HG03064 (cell line): Measurements from ENCODE around the gene ST8SIA6.
"Not testable (repeated sequence)": the region's sequence is repeated elsewhere in the genome, so short reads cannot be mapped to it uniquely, and the experiment has no call there.

Source experiments
- ATAC-seq: cut with Tn5 transposase; IDR thresholded peaks from one replicate; pipeline ENCODE4 v1.9.1; 2021; ENCODE audit warnings: low read depth; ENCODE audit not compliant: unreplicated experiment

Gene ST8SIA6

DNA sequence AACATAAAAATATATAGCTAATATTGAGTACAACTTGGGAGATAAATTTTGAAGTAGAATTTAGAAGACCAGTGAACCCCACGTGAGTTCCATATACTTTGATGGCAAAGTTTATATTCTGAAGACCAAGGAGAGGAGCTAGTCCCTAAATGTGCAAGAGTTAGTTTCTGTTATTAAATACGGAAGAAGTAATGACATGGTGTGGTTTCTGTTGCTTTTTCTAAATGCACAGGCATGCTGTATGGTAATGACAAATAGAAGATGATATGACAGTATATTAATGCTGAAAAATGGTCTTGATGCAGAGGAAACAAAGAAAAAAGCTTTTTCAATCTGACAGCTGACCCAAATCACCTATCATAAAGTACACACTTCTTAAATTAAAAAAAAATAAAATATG lies 101.8 kb downstream of the ST8SIA6 start:
- no peak for ATAC-seq

DNA sequence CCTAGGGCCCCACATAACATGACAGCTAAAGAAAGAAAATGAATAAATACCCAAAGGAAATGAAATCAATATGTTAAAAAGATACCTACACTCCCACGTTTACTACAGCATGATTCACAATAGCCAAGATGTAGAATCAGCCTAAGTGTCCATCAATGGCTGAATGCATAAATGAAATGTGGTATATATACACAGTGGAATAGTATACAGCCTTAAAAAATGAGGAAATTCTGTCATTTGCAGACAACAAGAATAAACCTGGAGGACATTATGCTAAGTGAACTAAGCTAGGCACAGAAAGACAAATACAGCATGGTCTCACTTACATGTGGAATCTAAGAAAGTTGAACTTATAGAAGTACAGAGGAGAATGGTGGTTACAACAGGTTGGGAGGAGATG lies 102.9 kb downstream of the ST8SIA6 start:
- ATAC-seq = no peak

DNA sequence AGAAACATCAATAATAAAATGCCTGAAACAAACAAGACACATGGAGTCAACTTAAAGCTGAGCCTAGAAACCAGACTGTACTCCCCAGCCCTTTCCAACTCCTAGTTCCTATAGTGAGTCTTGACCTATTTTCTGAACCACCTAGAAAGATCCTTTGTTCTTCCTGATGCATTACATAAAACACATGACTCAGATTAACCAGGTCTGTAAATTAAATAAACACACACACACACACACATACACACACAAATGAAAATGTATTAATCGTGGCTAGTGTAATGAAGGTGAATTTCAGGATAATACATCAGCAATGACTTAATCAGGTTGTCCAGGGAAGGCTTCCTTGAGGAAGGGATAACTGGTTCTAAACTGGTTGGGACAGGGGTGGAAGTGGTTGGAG lies 104.7 kb downstream of the ST8SIA6 start:
- no peak for ATAC-seq

DNA sequence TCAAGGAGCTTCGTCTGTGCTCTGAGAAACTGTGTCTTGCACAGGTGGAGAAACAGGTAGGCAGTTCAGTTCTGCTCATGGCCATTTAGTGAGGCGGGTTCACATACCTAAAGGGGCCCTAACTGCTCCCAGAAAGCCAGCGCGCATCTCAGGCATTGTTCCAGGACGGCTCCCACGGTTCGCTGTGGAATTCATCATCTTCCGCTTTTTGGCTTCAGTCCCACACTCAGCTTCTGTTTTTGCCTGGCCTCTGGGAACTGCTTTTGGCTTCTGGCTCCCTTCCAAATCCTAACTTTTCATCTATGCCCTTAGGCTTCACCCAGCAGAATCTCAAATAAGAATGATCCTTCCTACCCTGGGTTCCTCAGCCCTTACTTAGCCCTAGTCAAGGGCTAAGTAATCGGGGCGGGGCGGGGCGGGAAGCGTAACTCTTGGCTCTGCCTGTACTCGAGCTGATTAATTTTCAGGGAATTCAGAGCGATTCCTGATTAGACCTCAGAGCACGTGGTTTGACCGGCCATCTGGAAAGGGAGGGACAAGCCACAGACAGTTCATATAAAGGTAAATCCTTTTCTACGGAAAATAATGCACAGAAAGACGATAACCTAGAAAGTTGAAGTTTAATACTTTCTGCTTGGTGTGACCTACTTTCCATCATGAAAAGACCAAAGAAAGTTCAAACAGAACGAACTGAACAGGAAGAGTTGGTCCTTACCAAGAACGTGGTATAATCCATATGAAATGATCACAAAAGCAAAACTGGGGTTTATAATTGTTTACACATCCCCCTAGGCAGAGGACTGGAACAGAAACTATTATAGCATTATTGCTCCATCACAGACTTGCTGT lies 105.7 kb downstream of the ST8SIA6 start:
- no peak for ATAC-seq

DNA sequence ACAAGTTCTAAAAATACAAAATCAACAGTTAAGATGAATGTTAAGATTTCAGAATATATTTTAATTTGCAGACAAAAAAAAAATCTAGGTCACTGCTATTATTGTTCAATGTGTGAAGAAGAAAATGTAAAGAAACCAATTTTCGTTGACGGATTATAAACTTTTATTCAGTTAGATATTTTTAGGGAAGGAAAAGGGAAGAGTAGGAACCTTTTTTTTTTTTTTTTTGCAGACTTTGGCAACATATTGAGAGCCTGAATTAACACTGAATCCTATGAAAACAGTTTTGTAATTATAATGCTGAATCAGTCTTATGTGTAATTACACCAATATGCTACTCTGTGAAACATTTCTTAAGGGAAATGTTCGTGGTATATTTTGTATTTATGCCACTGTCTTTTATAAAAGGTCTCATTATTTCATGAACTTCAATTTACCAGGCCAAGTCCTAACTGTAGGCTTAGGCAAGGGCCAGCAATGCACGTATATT lies 106.3 kb downstream of the ST8SIA6 start:
- no peak for ATAC-seq

DNA sequence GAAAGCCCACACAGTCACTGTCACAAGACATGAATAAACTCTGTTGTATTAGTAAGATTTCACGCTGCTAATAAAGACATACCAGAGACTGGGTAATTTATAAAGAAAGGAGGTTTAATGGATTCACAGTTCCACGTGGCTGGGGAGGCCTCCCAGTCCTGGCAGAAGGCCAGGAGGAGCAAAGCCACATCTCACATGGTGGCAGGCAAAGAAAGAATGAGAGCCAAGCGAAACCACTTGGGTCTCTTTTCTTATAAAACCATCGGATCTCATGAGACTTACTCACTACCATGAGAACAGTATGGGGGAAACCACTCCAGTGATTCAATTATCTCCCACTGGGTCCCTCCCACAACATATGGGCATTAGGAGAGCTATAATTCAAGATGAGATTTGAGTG lies 110.2 kb downstream of the ST8SIA6 start:
- ATAC-seq = no peak

DNA sequence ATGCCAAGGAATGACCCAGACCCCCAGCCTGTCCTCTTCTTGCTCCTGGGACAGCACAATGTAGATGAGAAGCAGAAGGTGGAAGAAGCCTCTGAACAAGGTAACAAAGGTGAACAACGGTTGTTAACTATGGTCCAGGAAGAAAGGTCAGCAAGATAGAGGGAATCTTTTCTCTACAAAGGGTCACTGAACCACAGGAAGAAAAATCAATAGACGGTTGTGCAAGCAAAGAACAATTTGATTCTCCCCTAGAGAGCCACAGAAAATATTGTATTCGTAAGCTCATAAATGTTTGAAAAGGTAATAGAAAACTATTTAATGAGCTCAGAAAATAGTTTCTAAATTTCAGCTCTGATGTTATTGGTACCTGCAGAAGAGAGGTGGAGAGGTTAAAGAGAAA lies 111.3 kb downstream of the ST8SIA6 start:
- ATAC-seq = no peak

DNA sequence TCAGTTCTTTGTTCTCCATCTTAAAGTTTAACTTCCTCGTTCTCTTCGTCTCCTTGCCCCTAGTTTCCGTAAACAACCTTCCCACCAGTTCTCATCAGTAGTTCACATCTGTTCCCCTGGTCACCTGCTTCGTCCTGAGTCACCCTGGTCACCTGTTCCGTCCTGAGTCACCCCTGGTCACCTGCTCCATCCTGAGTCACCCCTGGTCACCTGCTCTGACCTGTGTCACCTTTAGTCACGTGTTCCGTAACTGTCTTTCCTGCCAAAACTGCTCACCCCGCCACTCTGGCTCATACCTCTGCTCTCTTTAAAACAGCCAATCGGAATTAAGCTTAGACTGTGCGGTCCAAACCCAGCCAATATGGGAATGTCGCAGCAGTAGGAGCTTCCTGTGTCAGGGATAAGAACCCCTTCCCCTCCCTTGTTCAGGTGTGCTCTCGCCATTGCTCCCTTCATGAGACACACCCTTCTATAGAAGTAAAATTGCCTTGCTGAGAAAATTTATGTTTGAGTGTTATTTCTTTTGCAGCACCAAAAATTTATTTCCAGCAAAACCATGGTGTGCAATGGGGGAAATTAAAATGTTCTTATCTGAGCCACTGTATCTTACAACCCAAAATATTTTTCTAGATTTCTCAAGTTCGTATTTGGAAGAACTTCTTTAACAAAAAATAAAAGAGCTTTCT lies 114.1 kb downstream of the ST8SIA6 start:
- no peak for ATAC-seq

DNA sequence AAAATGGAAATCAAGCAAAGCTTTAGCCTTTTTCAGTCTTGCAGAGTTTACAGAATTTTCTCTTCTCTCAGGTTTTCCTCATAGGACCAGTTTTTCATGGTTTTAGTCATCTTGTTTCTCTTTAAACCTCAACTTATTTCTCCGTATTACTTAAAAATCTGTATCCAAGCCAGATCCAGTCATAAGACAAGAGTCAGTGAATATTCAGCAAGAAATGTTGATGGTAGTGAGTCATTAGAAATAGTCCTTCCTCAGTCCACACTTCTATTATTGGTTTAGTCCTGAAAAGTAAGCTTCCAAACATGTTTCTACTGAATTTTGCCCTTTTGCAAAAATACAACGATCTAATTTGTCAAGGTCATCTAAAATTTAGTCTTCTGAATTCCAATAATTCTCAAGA lies 119.3 kb downstream of the ST8SIA6 start:
- ATAC-seq = no peak

DNA sequence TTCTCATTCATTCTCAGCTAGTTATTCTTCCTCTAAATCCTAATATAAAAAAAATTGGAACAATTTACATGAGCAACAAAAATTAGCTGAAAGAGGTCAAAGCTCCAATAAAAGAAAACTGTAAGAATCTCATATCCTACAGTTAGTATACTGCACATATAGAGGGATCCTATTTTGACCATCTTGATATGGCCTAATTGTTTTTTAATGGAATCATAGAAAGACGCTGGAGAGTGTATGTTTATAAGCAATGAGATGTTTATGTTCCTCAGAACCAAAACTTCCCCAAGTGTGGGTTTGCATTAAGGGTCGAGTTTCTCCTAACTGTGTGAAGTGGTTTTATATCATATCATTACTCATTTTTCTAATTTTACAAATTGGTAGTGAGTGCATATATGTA lies 123.9 kb downstream of the ST8SIA6 start:
- no peak for ATAC-seq

DNA sequence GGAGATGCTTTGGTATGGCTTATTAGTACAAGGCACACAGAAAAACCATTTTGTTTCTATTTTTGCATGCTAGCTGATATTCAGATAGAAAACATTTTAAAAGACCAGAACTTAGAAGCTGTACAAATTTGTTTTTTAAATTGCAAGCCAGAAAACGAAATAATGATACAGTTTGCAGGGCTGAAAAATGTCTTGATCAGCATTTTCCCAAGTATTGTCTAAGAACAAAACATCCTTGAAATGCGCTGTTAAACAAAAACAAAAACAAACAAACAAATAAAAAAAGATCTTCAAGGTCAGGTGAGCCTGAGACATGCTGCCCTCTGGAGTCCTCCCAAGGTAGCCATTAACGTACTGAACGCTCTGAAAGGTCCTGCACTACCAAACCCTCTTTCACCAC lies 128.0 kb downstream of the ST8SIA6 start:
- no peak for ATAC-seq

DNA sequence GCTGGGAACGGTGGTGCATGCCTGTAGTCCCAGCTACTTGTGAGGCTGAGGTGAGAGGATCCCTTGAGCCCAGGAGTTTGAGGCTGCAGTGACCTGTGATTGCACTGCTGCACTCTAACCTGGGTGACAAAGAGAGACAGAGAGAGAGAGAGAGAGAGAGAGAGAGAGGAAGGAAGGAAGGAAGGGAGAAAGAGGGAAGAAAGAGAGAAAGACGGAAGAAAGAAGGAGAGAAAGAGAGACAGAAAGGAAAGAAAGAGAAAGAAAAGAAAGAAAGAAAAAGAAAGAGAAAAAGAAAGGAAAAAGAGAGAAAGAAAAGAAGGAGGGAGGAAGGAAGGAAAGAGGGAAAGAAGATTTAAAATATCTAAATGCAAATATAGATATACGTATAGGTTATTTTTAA lies 132.4 kb downstream of the ST8SIA6 start:
- not testable (repeated sequence) for ATAC-seq

DNA sequence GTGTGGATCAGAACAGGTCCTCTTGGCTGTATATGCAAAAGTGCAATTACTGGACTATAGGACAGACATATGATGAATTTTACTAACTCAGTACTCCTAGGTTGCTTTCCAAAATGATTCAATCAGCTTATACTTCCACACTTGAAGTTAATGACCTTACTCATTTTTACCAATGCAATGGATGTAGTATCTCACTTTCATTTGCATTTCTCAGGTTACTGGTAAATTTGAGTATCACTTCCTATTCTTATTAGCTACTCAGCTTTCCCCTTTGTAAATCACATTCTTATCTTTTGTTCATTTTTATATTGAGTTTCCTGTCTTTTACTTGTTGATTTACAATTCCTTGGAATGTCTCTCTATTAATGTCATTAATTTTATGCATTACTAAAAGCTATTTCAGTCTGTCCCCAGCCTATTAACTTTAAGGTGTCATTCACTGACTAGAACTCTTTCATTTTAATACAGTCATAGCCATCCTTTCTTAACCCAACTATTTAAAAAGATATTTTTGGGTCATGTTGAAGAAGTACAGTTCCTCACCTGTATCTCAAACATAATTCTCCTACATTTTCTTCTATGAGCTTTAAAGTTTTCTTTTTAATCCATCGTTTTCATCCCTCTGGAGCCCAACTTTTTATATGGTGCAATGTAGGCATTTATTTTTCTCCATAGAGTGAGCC lies 137.8 kb downstream of the ST8SIA6 start:
- peak; percentile 71 for ATAC-seq

DNA sequence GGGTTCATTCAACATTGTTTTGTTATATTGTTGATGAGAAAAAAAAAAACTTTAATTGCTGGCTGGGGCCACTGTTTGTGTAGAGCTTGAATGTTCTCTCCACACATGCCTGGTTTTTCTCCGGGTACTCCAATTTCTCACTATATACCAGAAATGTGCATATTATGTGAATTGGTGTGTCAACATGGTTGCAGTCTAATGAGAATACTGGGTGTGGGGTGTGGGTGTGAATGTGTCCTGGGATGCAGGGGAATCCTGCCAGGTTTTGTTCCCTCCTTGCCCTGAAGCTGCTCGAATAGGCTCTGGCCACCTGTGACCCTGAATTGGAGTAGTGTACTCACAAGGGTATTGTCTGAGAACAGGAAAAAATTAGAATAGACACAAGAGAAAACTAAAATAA lies 145.0 kb downstream of the ST8SIA6 start:
- ATAC-seq = no peak

DNA sequence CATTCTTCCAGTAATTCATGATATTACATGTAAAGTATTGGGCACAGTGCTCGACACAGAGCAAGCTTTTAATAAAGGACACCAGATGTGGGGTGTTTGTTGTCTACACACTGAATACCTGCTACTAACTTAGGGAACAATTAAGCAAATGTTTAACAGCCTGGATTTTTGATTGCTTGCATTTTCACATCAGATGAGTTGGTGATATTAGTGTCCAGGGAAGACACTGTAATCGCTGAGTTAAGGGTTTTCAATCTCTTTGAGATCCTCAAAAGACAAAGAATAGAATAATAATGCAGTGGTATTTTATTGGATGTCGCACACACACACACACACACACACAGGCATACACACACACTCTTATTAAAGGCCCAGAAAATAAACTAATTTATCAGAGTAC lies 147.3 kb downstream of the ST8SIA6 start:
- no peak for ATAC-seq

DNA sequence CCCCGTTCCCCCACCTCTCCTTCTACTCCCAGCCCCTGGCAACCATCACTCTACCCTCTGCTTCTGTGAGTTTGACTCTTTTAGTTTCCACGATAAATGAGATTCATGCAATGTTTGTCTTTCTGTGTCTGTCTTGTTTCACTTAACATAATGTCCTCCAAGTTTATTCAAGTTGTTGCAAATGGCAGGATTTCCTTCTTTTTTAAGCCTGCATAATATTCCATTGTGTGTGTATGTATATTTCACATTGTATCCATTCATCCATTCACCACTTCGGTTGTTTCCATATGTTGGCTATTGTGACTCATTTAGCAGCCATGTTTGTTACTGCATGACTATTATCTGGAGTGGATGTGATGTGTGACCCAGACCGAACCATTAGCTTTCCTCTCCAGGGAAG lies 162.0 kb downstream of the ST8SIA6 start:
- ATAC-seq = no peak

DNA sequence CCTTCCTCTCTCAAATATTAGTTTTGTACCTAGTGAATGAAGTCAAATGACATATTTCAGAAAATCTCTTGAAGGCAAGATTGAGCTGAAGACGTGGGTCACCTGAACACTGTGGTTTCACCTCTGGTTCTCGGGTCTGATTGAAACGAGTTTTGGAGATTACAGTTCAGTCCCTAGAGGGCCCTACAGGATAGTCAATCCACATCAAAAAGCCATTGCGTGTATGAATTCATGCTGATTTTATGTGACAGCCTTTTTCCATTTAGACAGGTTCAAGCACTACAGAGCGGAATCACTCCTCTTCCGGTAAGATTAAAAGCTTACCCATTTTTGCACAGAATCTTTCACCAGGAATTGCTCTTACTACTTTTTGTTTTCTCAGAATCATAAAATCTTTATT lies 164.2 kb downstream of the ST8SIA6 start:
- ATAC-seq = no peak

DNA sequence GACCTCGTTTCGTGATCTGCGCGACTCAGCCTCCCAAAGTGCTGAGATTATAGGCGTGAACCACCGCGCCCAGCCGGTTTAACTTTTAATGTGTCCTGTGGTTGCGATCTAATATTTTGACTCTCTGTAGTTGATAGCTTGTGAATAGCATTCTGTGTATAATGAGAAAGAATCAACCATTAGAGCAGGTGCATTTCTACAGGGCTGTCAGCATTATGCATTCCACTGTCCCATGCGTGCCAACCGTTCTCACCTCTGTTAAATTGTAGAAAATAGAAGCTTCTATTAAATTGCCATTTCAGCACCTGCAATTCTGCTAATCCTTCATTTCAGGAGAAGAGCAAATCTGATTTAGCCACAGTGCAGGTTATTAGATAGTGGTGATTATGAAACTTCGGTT lies 164.6 kb downstream of the ST8SIA6 start:
- no peak for ATAC-seq

DNA sequence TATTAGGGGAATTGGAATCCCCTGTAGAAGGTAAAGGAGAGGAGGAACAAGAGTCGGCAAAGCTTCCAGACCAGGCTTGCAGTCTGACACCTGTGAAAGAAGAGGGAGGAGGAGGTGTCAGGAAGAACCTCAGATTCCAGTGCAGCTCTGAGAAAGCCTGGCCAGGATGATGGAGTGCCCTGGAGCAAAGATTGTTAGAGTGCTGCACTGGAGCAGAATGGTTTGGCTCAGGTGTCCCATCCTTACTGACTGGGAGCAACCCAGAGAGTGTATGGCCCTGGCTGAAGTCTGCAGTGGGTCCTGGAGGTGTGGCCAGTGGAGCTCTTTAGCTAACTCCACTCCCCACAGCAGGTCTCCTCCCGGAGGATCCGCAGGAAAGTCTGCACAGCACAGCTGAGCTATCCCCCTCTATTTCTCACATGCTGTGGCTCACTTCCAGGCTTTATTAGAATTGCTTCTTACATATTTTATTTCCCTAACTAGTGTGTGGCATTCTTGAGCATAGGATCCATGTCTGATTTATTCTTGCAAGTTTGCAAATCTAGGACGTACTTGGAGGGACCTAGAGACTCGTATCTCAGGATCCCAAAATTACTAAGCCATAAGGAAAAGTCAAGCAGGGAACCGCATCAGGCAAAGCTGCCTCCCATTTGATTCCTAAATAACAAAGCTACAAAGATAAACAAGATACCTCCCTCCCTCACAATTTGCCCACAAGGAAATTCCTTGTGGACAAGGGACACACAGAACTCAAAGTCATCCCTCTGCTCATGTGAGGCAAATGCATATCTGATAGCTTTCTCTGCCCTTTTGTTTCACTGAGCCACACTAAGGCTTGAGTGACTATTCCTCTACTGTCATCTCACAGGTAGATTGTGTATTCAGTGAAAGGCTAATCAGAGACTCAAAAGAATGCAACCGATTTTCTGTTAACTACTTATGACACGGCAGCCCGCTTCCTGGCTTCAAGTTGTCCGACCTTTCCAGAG lies 167.5 kb downstream of the ST8SIA6 start:
- no peak for ATAC-seq

DNA sequence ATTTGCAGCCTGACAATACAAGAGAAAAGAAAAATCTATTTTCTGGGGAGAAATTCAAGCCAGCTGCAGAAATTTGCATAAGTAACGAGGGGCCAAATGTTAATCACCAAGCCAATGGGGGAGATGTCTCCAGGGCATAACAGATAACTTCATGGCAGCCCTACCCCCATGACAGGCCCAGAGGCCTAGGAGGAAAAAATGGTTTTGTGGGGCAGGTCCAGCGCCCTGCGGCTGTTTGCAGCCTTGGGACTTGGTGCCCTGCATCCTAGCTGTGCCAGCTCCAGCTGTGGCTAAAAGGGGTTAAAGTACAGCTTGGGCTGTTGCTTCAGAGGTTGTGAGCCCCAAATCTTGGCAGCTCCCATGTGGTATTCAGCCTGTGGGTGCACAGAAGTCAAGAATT lies 172.1 kb downstream of the ST8SIA6 start:
- no peak for ATAC-seq
